GM10248 (cell line): ENCODE results near the gene PEPD.

ENCODE experiments used
- CTCF ChIA-PET: fragments of 300-600 bp; sonication (Branson Sonifier 250); formaldehyde crosslinking; extraction: SDS; loops from one replicate; lab custom pipeline; 2021; ENCODE audit warnings: antibody characterized with exemption; lab: Yijun Ruan, JAX
- POLR2A ChIA-PET: fragments of 350-650 bp; sonication (Branson Sonifier 250); formaldehyde crosslinking; extraction: SDS; loops from one replicate; lab custom pipeline; 2020; ENCODE audit warnings: antibody characterized with exemption; lab: Yijun Ruan, JAX
- DNase-seq: peaks from one replicate; pipeline ENCODE4 v3.0.0; 2012; ENCODE audit errors: extremely low spot score
- CTCF ChIP-seq: IDR thresholded peaks from 2 replicates; pipeline ENCODE4 v1.5.1; 2012; ENCODE audit warnings: mild to moderate bottlenecking, low read depth; ENCODE audit errors: extremely low read depth, missing control alignments, control extremely low read depth

PEPD gene

GRCh38 chr19:33523167-33523566 is 1.6 kb upstream of the PEPD start:
- ChIA-PET CTCF (interaction anchor here (1.2 to 2.2 kb wide), 3 partner anchors 8 to 255 kb away, joined by 3 to 7 read pairs (median 4); no protein-coding TSS in a partner anchor), POLR2A (no interaction called here)
- no peak for TF ChIP-seq CTCF
- no peak for DNase-seq

GRCh38 chr19:33522371-33522662 is 726 bp upstream of the PEPD start:
- CTCF ChIA-PET, result interaction anchor here (1.2 to 2.2 kb wide), 2 partner anchors 9 to 256 kb away, joined by 3 to 7 read pairs; no protein-coding TSS in a partner anchor
- POLR2A ChIA-PET, result interaction anchor here (0.6 kb wide), 1 partner anchor 1091 kb away, joined by 3 read pairs; no protein-coding TSS in a partner anchor
- no peak for DNase-seq
- no peak for TF ChIP-seq CTCF

- ChIA-PET CTCF (interaction anchor here (0.6 to 1.0 kb wide), 3 partner anchors 10 to 964 kb away, joined by 3 to 4 read pairs (median 3); no protein-coding TSS in a partner anchor), POLR2A (interaction anchor here (0.7 kb wide), 1 partner anchor 343 kb away, joined by 6 read pairs; no protein-coding TSS in a partner anchor)
- DNase-seq, result no peak
- TF ChIP-seq CTCF, result no peak
Measured at GRCh38 chr19:33520844-33521479, 629 bp downstream of the PEPD start.

- POLR2A ChIA-PET, result interaction anchor here (1.0 kb wide), 1 partner anchor 344 kb away, joined by 3 read pairs; no protein-coding TSS in a partner anchor
- no peak for DNase-seq
- TF ChIP-seq CTCF, result no peak
- CTCF ChIA-PET, result interaction anchor here (0.6 to 1.3 kb wide), 3 partner anchors 12 to 965 kb away, joined by 3 to 4 read pairs (median 3); no protein-coding TSS in a partner anchor
Measured at GRCh38 chr19:33520048-33520643, 1.4 kb downstream of the PEPD start.

GRCh38 chr19:33519416-33519815 is 2.2 kb downstream of the PEPD start:
- no peak for DNase-seq
- POLR2A ChIA-PET, result interaction anchor here (1.0 kb wide), 1 partner anchor 343 kb away, joined by 3 read pairs; no protein-coding TSS in a partner anchor
- CTCF ChIA-PET, result interaction anchor here (1.0 to 1.3 kb wide), 2 partner anchors 11 to 258 kb away, joined by 3 read pairs; no protein-coding TSS in a partner anchor
- no peak for TF ChIP-seq CTCF

GRCh38 chr19:33518541-33518940 is 3.0 kb downstream of the PEPD start:
- CTCF ChIA-PET, result interaction anchor here (1.0 kb wide), 1 partner anchor 259 kb away, joined by 3 read pairs; no protein-coding TSS in a partner anchor
- no peak for TF ChIP-seq CTCF
- no peak for DNase-seq

More at GRCh38 chr19:33518541-33518940, 3.0 kb downstream of the PEPD start:
- POLR2A ChIA-PET, result no interaction called here
